Endothelial cell of umbilical vein (primary cell): Measurements from ENCODE around the gene L3MBTL4. TPM values are rescaled to one million over a fixed set of nuclear protein-coding genes. Genes with fewer than 3 reads are reported as not detected.

Source experiments
- BruUV-seq: library from RNA; stranded (reverse); fragments of 400-500 nt; replicated peaks from 2 replicates; lab custom pipeline; 2021; lab: Mats Ljungman, UMichigan
- CTCF ChIA-PET: fragments of 300-600, 350-600 bp; sonication (Branson Sonifier 250); formaldehyde crosslinking; loops from one replicate; lab custom pipeline; 2021; ENCODE audit warnings: antibody characterized with exemption, inconsistent platforms; lab: Charles Lee
- POLR2A ChIA-PET: fragments of 300-600, 350-600 bp; sonication (Branson Sonifier 250); formaldehyde crosslinking; loops from one replicate; lab custom pipeline; 2021; ENCODE audit warnings: antibody characterized with exemption, inconsistent platforms; lab: Charles Lee
- DNase-seq: peaks from one replicate; pipeline ENCODE4 v3.0.0-alpha.2; 2011; ENCODE audit warnings: low read depth, low spot score
- FAIRE-seq: peaks from 2 replicates; lab custom pipeline; 2011; peaks lifted over from hg19 to GRCh38; lab: Jason Lieb, UNC
- H2AFZ ChIP-seq: 2 replicates; pipeline ENCODE4 v1.6.0; 2012; ENCODE audit warnings: low read depth, low read length, control low read depth, inconsistent platforms
- H3K27ac ChIP-seq: 2 replicates; pipeline ENCODE4 v1.5.1; 2011; ENCODE audit warnings: low read depth, mild to moderate bottlenecking, control low read depth, low read length, moderate library complexity; ENCODE audit not compliant: insufficient read depth
- H3K27me3 ChIP-seq, 2 experiments: 2 replicates each; pipeline versions ENCODE4 v1.6.0 to v1.6.1; 2011; ENCODE audit warnings: low read length in 2 of 2, mixed read lengths in 1 of 2; ENCODE audit not compliant: control insufficient read depth in 2 of 2, insufficient read depth in 2 of 2
- H3K36me3 ChIP-seq, 2 experiments: 2 replicates in 1 of 2; 3 replicates in 1 of 2; pipeline ENCODE4 v1.5.1; 2011; ENCODE audit warnings: low read length in 2 of 2, mild to moderate bottlenecking in 1 of 2, moderate library complexity in 1 of 2; ENCODE audit not compliant: control insufficient read depth in 2 of 2, insufficient read depth in 2 of 2; ENCODE audit errors: extremely low read depth in 1 of 2
- H3K4me1 ChIP-seq: 3 replicates; pipeline ENCODE4 v1.5.1; 2011; ENCODE audit warnings: mild to moderate bottlenecking, low read length; ENCODE audit not compliant: control insufficient read depth, insufficient read depth; ENCODE audit errors: extremely low read depth
- H3K4me2 ChIP-seq: 2 replicates; pipeline ENCODE4 v1.6.1; 2011; ENCODE audit warnings: low read length, control low read depth, mixed read lengths; ENCODE audit not compliant: insufficient read depth
- H3K4me3 ChIP-seq, 3 experiments: fragments of 200-600 bp in 1 of 3; sonication (generic), shearing (Covaris generic) in 1 of 3; replicated peaks in 1 of 3; 2 replicates each; pipeline ENCODE4 v1.5.1; 2011 to 2016; ENCODE audit warnings: control low read depth in 3 of 3, low read length in 3 of 3, mild to moderate bottlenecking in 2 of 3, inconsistent platforms in 1 of 3, low read depth in 1 of 3, moderate library complexity in 1 of 3; ENCODE audit not compliant: insufficient read depth in 1 of 3
- H3K79me2 ChIP-seq: 2 replicates; pipeline ENCODE4 v1.6.0; 2012; ENCODE audit warnings: low read length, inconsistent platforms; ENCODE audit not compliant: control insufficient read depth, insufficient read depth
- H3K9ac ChIP-seq: replicated peaks from 2 replicates; pipeline ENCODE3; 2011; ENCODE audit warnings: low read length, control low read depth; ENCODE audit not compliant: insufficient read depth; ENCODE audit errors: extremely low read depth
- H3K9me1 ChIP-seq: replicated peaks from 3 replicates; pipeline ENCODE4 v1.6.0; 2011; ENCODE audit warnings: mild to moderate bottlenecking, low read length; ENCODE audit not compliant: control insufficient read depth, insufficient read depth; ENCODE audit errors: extremely low read depth
- H3K9me3 ChIP-seq: replicated peaks from 2 replicates; pipeline ENCODE4 v1.5.1; 2012; ENCODE audit warnings: low read length, inconsistent platforms; ENCODE audit not compliant: control insufficient read depth, insufficient read depth
- H4K20me1 ChIP-seq: replicated peaks from 2 replicates; pipeline ENCODE3; 2011; ENCODE audit warnings: mild to moderate bottlenecking, low read length; ENCODE audit not compliant: control insufficient read depth, insufficient read depth; ENCODE audit errors: extremely low read depth
- CTCF ChIP-seq, 2 donors: IDR thresholded peaks; 1 replicate in 1 of 2; 2 replicates in 1 of 2; pipeline ENCODE4 v1.5.1; 2011; ENCODE audit warnings: low read length in 2 of 2, mild to moderate bottlenecking in 2 of 2, moderate library complexity in 2 of 2, control low read depth in 1 of 2, inconsistent platforms in 1 of 2, low read depth in 1 of 2; ENCODE audit not compliant: insufficient read depth in 1 of 2; ENCODE audit errors: extremely low read depth in 1 of 2
- EZH2 ChIP-seq: IDR thresholded peaks from 2 replicates; pipeline ENCODE4 v1.6.1; 2012; ENCODE audit warnings: borderline replicate concordance, low read depth, mild to moderate bottlenecking, moderate library complexity, low read length, inconsistent platforms; ENCODE audit not compliant: severe bottlenecking
- FOS ChIP-seq: IDR thresholded peaks from 2 replicates; pipeline ENCODE4 v1.6.1; 2011; ENCODE audit warnings: mild to moderate bottlenecking, low read length, moderate library complexity, borderline replicate concordance; ENCODE audit not compliant: insufficient read depth
- GATA2 ChIP-seq: IDR thresholded peaks from 2 replicates; pipeline ENCODE4 v1.7.0; 2011; ENCODE audit warnings: low read depth, mild to moderate bottlenecking, moderate library complexity, mixed read lengths, low read length; ENCODE audit not compliant: insufficient read length, insufficient read depth
- JUN ChIP-seq: IDR thresholded peaks from 2 replicates; pipeline ENCODE4 v1.6.1; 2011; ENCODE audit warnings: borderline replicate concordance, low read depth; ENCODE audit not compliant: insufficient read length, insufficient read depth
- MAX ChIP-seq: IDR thresholded peaks from 2 replicates; pipeline ENCODE4 v1.6.1; 2011; ENCODE audit not compliant: insufficient read depth, insufficient read length
- MYC ChIP-seq: IDR thresholded peaks from one replicate; pipeline ENCODE4 v1.6.1; 2011; ENCODE audit warnings: mild to moderate bottlenecking, low read depth, low read length
- POLR2A ChIP-seq: IDR thresholded peaks from 2 replicates; pipeline ENCODE4 v1.6.1; 2012; ENCODE audit warnings: low read depth, mild to moderate bottlenecking, control low read depth, low read length
- POLR2AphosphoS5 ChIP-seq: IDR thresholded peaks from 2 replicates; pipeline ENCODE4 v1.6.1; 2012; ENCODE audit warnings: low read depth, mild to moderate bottlenecking, control low read depth, low read length, moderate library complexity; ENCODE audit not compliant: insufficient read depth
- dilution Hi-C: fragments of 300-500 bp; cut with MboI; formaldehyde crosslinking; loops from one replicate; pipeline ENCODE4 v1.15.0; 2019; ENCODE audit warnings: low sequenced_read_pairs; ENCODE audit not compliant: extremely low pct_ligation_motif_present
- intact Hi-C: fragments of 100-400 bp; cut with micrococcal nuclease; formaldehyde crosslinking; loops from one replicate; pipeline ENCODE4 v1.10.0; 2022
- polyA plus RNA-seq, 4 experiments: library from polyadenylated mRNA; depleted of rRNA in 3 of 4; stranded (reverse) in 3 of 4; unstranded in 1 of 4; fragments of >200 nt; gene quantifications; 2 replicates each; pipeline versions ENCODE4 v1.2.1 to v1.2.3, GENCODE V29; 2011 to 2012; ENCODE audit warnings: missing spikeins in 1 of 4
- total RNA-seq: library from RNA; stranded (reverse); gene quantifications from 2 replicates; pipeline ENCODE4 v1.2.3, GENCODE V29; 2021

The L3MBTL4 gene
- total and polyA plus RNA-seq, 2 donors (not counting 3 experiments of a cell fraction or from before 2014, with no cell fraction given), result 0.80 TPM; not detected in 1

GRCh38 chr18:5966514-5966913, 448.2 kb downstream of the L3MBTL4 start:
- FAIRE-seq (no peak), DNase-seq (no peak)
- Histone ChIP-seq H3K4me1 (no peaks in the 10 kb centered on the region), H3K9ac (no peak overlapping the region), H3K4me3 (no peak overlapping the region), H4K20me1 (no peaks in the 10 kb centered on the region), H3K9me1 (no peaks in the 10 kb centered on the region), H3K79me2 (no peaks in the 10 kb centered on the region), H2AFZ (no peak overlapping the region), H3K4me2 (no peak overlapping the region), H3K36me3 (no peaks in the 10 kb centered on the region), H3K27ac (no peak overlapping the region), H3K27me3 (no peaks in the 10 kb centered on the region), H3K9me3 (no peaks in the 10 kb centered on the region)
- BruUV-seq, result no TSS peak
- CTCF ChIA-PET, result no interaction called here
- dilution Hi-C loops (no loop called here), intact Hi-C loops (no loop called here)
- TF ChIP-seq MAX (no peak), JUN (no peak), POLR2A (no peak), EZH2 (no peak), FOS (no peak), GATA2 (no peak), CTCF (IDR thresholded peaks at IDR 0.05; ENCODE audit: extremely low read depth in 1 of 2, insufficient read depth in 1 of 2, low read depth in 1 of 2, low read length in 2 of 2) (no peak), POLR2AphosphoS5 (no peak), MYC (no peak)
- POLR2A ChIA-PET, result no interaction called here
